ENCODE data around the gene KIR3DL3.
"Not testable (repeated sequence)": the region's sequence is repeated elsewhere in the genome, so short reads cannot be mapped to it uniquely, and the experiment has no call there.

The KIR3DL3 gene

DNA sequence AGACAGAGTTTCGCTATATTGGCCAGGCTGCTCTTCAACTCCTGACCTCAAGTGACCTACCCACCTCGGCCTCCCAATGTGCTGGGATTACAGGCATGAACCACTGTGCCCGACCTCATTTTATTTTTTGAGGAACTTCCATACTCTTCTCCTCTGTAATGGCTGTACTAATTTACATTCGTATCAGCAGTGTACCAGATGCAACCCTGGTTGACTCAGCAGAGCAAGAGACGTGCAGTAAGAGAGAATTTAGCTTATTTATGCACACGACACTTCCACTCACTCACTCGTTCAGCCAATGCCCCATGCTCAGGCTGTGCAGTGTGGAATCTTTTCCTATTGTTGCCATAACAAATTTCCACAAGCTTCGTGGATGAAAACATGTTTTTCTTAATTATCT, 6.9 kb downstream of the KIR3DL3 start:
- no peak for DNase-seq (ENCODE audit: low read depth)

DNA sequence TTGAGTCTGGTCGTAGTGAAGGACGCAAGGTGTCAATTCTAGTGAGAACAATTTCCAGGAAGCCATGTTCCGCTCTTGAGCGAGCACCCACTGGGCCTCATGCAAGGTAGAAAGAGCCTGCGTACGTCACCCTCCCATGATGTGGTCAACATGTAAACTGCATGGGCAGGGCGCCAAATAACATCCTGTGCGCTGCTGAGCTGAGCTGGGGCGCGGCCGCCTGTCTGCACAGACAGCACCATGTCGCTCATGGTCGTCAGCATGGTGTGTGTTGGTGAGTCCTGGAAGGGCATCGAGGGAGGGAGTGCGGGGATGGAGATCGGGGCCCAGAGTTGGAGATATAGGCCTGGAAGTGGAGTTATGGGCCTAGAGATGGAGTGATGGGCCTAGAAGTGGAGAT, 14.1 kb downstream of the KIR3DL3 start, which contains the start of gene KIR2DL3:
TSS of gene KIR2DL3 (plus strand) at position 208 of the 400 bp plus-strand sequence. CDS start at position 241, 33 bp downstream.
- not testable (repeated sequence) for DNase-seq (ENCODE audit: low read depth)

DNA sequence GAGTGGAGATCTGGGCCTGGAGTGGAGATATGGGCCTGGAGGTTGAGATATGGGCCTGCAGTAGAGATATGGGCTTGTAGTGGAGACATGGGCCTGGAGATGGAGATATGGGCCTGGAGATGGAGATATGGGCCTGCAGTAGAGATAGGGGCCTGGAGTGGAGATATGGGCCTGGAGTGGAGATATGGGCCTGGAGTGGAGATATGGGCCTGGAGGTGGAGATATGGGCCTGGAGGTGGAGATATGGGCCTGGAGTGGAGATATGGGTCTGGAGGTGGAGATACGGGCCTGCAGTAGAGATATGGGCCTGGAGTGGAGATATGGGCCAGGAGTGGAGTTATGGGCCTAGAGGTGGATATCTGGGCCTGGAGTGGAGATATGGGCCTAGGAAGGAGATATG, 14.5 kb downstream of the KIR3DL3 start:
- DNase-seq (ENCODE audit: low read depth) = no peak

DNA sequence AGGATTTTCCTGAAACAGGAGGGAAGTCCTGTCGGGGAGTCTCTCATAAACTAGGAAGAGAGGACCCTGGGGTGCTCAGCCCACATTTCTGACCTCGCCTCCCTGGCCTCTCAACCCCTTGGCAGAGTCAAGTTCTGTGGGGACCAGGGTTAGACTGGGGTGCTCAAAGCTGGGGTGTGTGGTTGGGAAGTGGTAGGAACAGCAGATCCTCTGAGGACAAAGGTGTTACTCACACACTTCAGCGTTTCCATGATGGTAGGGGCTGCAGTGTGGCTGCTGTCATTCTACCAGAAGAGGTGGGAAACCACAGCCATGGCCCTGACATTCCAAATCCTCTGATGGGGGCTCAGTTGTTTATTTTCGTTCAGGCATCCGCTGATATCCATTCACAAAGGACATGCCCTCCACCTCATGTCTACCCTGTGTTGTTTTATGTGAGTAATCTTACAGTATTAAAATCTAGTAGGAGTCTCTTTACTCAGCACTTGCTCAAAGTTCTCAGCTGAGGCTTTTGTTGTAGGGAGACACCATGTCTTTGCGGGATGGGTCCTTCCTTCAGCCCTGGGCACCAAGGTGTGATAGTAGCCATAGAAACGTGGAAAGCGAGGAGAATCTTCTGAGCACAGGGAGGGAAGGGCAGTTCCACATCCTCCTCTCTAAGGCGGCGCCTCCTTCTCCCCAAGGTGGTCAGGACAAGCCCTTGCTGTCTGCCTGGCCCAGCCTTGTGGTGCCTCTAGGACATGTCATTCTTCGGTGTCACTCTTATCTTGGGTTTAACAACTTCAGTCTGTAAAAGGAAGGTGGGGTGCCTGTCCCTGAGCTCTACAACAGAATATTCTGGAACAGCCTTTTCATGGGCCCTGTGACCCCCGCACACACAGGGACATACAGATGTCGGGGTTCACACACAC, 15.6 kb downstream of the KIR3DL3 start:
- no peak for DNase-seq (ENCODE audit: low read depth)

DNA sequence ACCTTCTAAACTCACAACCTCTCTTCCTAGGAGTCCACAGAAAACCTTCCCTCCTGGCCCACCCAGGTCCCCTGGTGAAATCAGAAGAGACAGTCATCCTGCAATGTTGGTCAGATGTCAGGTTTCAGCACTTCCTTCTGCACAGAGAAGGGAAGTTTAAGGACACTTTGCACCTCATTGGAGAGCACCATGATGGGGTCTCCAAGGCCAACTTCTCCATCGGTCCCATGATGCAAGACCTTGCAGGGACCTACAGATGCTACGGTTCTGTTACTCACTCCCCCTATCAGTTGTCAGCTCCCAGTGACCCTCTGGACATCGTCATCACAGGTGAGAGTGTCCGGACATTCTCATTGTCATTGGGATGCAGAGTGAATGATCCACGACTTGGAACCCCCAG, 17.7 kb downstream of the KIR3DL3 start:
- DNase-seq (ENCODE audit: low read depth) = not testable (repeated sequence)

DNA sequence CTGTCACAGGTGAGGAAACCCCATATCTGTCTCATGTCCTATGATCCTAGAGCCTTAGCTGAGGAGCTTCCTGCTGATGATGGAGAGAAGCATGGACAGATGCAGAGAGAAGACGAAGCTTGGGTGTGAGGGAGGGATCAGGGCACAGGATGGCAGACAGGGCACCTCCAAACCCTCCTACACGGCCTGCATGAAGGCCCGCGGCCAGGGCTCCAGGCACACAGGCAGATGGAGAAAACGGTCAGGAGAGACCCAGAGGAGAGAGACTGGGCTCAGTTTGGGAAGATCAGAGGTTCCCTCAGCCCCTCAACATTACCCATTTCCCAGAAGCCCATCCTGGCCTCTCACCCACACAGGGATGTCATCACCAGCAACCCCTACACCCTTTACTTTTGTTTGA, 19.8 kb downstream of the KIR3DL3 start:
- DNase-seq (ENCODE audit: low read depth) = not testable (repeated sequence)

DNA sequence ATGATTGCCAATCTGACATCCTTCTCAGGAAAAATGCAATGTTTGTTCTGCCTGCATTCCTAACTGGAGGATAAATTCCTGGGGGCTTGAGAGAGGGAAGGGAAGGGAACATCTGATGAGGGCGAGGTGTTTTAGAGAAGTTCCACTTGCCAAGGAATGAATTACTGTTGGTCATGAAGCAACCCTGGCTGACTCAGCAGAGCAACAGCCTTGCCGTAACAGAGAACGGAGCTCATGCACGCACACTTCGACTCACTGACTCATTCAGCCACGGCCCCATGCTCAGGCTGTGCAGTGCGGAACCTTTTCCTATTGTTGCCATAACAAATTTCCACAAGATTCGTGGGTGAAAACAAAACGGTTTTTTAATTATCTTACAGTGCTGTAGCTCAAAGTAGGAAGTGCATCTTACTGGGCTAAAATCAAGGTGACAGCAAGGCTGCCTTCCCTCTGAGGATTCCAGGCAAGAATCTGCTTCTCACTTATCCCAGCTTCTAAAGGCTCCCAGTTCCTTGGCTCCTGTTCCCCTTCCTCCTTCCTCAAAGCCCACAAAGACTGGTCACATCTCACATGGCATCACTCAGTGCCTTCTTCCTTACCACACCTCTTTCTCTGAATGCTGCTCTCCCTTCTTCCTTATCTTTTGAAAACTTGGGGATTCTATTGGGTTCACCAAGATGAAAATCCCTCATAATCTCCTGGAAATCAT, 23.5 kb downstream of the KIR3DL3 start:
- not testable (repeated sequence) for DNase-seq (ENCODE audit: low read depth)

DNA sequence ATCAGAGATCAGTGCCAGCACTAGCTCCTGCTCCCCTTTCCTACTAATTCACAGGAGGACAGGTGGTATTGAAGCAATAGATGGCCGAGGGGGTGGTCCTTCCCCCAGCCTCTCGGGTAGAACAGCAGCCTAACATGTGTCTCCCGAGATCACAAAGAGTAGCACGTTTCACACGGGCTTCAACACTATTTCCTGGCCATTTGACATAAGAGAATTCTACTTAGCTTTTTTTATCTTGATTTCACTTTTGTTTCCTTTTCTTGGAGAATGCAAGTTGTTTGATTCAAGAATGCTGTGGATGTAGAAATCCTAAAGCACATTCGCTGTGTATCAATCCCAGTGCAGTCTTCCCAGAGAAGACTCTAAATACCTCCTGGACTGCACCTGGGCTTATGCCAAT, 26.0 kb downstream of the KIR3DL3 start:
- not testable (repeated sequence) for DNase-seq (ENCODE audit: low read depth)

DNA sequence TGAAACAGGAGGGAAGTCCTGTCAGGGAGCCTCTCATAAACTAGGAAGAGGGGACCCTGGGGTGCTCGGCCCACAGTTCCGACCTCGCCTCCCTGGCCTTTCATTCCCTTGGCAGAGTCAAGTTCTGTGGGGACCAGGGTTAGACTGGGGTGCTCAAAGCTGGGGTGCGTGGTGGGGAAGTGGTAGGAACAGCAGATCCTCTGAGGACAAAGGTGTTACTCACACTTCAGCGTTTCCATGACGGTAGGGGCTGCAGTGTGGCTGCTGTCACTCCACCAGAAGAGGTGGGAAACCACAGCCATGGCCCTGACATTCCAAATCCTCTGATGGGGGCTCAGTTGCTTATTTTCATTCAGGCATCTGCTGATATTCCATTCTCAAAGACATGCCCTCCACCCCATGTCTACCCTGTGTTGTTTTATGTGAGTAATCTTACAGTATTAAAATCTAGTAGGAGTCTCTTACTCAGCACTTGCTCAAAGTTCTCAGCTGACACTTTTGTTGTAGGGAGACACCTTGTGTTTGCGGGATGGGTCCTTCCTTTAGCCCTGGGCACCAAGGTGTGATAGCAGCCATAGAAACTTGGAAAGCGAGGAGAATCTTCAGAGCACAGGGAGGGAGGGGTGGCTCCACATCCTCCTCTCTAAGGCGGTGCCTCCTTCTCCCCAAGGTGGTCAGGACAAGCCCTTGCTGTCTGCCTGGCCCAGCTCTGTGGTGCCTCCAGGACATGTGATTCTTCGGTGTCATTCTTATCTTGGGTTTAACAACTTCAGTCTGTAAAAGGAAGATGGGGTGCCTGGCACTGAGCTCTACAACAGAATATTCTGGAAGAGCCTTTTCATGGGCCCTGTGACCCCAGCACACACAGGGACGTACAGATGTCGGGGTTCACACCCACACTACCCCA, 32.2 kb downstream of the KIR3DL3 start:
- DNase-seq (ENCODE audit: low read depth) = not testable (repeated sequence)

DNA sequence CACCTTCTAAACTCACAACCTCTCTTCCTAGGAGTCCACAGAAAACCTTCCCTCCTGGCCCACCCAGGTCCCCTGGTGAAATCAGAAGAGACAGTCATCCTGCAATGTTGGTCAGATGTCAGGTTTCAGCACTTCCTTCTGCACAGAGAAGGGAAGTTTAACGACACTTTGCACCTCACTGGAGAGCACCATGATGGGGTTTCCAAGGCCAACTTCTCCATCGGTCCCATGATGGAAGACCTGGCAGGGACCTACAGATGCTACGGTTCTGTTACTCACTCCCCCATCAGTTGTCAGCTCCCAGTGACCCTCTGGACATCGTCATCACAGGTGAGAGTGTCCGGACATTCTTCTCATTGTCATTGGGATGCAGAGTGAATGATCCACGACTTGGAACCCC, 34.3 kb downstream of the KIR3DL3 start:
- not testable (repeated sequence) for DNase-seq (ENCODE audit: low read depth)

DNA sequence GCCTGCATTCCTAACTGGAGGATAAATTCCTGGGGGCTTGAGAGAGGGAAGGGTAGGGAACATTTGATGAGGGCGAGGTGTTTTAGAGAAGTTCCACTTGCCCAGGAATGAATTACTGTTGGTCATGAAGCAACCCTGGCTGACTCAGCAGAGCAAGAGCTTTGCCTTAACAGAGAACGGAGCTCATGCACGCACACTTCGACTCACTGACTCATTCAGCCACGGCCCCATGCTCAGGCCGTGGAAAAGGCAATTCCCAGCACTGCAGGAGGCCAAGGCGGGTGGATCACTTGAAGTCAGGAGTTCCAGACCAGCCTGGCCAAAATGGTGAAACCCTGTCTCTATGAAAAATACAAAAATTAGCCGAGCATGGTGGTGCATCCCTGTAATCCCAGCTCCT, 40.0 kb downstream of the KIR3DL3 start:
- DNase-seq (ENCODE audit: low read depth) = not testable (repeated sequence)

DNA sequence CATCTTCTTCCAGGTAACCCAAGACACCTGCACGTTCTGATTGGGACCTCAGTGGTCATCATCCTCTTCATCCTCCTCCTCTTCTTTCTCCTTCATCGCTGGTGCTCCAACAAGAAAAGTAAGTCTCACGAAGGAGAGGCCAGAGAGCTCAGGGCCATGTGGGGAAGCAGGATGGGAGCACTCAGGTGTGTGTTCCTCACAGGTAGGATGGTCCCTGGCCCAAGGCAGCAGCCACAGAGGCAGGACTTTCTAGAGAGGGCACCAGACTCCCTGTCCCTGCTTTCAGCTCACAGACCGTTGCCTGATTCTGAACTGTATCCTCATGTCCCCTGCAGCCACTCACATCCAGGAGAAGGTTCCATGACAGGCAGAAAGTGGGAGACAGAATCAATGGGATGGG, 42.2 kb downstream of the KIR3DL3 start:
- not testable (repeated sequence) for DNase-seq (ENCODE audit: low read depth)

DNA sequence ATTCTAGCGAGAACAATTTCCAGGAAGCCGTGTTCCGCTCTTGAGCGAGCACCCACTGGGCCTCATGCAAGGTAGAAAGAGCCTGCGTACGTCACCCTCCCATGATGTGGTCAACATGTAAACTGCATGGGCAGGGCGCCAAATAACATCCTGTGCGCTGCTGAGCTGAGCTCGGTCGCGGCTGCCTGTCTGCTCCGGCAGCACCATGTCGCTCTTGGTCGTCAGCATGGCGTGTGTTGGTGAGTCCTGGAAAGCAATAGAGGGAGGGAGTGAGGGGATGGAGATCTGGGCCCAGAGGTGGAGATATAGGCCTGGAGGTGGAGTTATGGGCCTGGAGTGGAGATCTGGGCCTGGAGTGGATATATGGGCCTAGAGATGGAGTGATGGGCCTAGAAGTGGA, 45.4 kb downstream of the KIR3DL3 start, which contains the start of gene KIR2DL1:
TSS of gene KIR2DL1 (plus strand) at position 148 of the 400 bp plus-strand sequence. CDS start at position 206, 58 bp downstream.
- DNase-seq (ENCODE audit: low read depth) = not testable (repeated sequence)

DNA sequence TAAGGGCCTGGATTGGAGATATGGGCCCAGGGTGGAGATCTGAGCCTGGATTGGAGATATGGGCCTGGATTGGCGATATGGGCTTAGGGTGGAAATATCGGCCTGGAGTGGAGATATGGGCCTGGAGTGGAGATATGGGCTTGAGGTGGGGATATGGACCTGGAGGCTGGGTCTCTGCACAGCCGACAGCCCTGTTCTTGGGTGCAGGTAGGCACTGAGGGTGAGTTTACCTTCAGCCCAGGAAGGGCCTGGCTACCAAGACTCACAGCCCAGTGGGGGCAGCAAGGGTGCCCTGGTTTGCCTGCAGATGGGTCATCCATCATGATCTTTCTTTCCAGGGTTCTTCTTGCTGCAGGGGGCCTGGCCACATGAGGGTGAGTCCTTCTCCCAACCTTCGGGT, 46.3 kb downstream of the KIR3DL3 start:
- not testable (repeated sequence) for DNase-seq (ENCODE audit: low read depth)

DNA sequence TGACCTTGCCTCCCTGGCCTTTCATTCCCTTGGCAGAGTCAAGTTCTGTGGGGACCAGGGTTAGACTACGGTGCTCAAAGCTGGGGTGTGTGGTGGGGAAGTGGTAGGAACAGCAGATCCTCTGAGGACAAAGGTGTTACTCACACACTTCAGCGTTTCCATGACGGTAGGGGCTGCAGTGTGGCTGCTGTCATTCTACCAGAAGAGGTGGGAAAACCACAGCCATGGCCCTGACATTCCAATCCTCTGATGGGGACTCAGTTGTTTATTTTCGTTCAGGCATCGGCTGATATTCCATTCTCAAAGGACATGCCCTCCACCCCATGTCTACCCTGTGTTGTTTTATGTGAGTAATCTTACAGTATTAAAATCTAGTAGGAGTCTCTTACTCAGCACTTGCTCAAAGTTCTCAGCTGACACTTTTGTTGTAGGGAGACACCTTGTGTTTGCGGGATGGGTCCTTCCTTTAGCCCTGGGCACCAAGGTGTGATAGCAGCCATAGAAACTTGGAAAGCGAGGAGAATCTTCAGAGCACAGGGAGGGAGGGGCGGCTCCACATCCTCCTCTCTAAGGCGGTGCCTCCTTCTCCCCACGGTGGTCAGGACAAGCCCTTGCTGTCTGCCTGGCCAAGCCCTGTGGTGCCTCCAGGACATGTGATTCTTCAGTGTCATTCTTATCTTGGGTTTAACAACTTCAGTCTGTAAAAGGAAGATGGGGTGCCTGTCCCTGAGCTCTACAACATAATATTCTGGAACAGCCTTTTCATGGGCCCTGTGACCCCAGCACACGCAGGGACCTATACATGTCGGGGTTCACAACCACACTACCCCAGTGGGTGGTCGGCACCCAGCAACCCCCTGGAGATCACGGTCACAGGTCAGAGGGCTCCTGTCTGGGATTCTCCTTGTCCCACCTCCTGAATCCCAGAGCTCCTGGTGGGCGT, 47.0 kb downstream of the KIR3DL3 start:
- not testable (repeated sequence) for DNase-seq (ENCODE audit: low read depth)

DNA sequence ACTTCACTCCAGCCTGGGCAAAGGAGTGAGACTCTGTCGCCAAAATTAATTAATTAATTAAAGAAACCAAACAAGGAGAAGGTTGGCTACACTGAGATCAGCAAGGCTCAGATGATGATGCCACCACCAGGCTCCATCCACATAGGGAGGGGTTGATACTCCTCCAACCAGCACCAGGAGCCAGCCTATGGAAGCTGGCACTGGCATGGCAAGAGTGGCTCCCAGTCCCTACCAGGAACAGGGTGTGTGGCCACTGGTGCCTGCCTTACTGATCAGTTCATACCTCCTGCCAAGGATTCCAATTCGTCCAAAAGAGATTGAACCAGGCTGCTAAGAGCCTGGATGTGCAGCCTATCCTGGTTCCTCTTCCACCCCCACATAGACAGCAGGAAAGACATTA, 48.4 kb downstream of the KIR3DL3 start:
- DNase-seq (ENCODE audit: low read depth) = not testable (repeated sequence)

DNA sequence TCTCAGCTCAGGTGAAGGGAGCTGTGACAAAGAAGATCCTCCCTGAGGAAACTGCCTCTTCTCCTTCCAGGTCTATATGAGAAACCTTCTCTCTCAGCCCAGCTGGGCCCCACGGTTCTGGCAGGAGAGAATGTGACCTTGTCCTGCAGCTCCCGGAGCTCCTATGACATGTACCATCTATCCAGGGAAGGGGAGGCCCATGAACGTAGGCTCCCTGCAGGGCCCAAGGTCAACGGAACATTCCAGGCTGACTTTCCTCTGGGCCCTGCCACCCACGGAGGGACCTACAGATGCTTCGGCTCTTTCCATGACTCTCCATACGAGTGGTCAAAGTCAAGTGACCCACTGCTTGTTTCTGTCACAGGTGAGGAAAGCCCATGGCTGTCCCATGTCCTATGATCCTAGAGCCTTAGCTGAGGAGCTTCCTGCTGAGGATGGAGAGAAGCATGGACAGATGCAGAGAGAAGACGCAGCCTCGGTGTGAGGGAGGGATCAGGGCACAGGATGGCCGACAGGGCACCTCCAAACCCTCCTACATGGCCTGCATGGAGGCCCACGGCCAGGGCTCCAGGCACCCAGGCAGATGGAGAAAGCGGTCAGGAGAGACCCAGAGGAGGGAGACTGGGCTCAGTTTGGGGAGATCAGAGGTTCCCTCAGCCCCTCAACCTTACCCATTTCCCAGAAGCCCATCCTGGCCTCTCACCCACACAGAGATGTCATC, 51.0 kb downstream of the KIR3DL3 start:
- not testable (repeated sequence) for DNase-seq (ENCODE audit: low read depth)

DNA sequence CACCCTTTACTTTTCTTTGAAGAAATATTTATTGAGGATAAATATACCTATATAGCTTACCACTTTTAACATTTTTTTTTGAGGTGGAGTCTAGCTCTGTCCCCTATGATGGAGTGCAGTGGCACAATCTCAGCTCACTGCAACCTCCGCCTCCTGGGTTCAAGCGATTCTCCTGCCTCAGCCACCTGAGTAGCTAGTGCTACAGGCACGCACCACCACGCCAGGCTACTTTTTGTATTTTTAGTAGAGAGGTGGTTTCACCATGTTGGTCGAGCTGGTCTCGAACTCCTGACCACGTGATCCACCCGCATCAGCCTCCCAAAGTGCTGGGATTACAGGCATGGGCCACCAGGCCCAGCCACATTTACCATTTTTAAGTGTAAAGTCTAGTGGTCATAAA, 51.6 kb downstream of the KIR3DL3 start:
- not testable (repeated sequence) for DNase-seq (ENCODE audit: low read depth)

DNA sequence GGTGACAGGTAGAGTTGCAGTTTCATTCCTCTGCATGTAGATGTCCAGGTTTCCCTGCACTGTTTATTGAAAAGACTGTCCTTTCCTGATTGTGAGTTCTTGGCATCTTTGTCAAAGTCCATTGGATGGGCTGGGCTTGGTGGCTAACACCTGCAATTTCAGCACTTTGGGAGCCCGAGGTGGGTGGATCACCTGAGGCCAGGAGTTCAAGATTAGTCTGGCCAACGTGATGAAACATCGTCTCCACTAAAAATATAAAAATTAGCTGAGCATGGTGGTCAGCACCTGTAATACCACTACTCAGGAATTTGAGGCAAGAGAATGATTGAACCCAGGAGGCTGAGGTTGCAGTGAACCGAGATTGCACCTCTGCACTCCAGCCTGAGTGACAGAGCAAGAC, 53.6 kb downstream of the KIR3DL3 start:
- DNase-seq (ENCODE audit: low read depth) = not testable (repeated sequence)

DNA sequence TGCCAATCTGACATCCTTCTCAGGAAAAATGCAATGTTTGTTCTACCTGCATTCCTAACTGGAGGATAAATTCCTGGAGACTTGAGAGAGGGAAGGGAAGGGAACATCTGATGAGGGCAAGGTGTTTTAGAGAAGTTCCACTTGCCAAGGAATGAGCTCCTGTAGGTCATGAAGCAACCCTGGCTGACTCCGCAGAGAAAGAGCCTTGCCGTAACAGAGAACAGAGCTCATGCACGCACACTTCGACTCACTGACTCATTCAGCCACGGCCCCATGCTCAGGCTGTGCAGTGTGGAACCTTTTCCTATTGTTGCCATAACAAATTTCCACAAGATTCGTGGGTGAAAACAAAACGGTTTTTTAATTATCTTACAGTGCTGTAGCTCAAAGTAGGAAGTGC, 54.7 kb downstream of the KIR3DL3 start:
- DNase-seq (ENCODE audit: low read depth) = not testable (repeated sequence)

Measured in stimulated activated CD4-positive, alpha-beta T cell treated with anti-CD3 and anti-CD28 coated beads, Interleukin-2, amount 100 ng/mL, for 4 hours (primary cell).